GOT3 (cell line): ENCODE results near the gene UBL7.
A peak's percentile ranks its signal among the peaks of the same experiment; 100 is the strongest.

ENCODE experiments used
- DNase-seq: peaks from one replicate; lab custom pipeline; 2025; ENCODE audit warnings: mixed read lengths; lab: John Stamatoyannopoulos, UW

Gene UBL7

DNA sequence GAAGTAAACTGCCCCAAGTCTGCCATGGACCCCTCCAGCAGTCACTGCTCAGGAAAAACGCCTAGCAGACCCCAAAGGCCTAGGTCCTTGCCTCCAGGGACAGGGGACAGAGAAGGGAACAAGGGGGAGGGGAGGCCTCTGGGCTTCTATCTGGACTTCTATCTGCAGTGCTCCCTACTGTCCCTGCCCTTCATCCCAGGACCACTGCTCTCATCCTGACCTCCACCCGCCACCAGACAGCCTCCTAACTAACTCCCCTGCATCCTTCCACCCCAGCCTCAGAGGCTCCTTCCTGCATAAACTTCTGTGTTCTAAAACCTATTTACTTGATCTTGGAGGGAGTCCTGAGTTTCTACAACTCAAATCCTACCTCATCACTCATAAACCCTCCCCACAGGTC is 52.6 kb downstream of the UBL7 start:
- no peak for DNase-seq

DNA sequence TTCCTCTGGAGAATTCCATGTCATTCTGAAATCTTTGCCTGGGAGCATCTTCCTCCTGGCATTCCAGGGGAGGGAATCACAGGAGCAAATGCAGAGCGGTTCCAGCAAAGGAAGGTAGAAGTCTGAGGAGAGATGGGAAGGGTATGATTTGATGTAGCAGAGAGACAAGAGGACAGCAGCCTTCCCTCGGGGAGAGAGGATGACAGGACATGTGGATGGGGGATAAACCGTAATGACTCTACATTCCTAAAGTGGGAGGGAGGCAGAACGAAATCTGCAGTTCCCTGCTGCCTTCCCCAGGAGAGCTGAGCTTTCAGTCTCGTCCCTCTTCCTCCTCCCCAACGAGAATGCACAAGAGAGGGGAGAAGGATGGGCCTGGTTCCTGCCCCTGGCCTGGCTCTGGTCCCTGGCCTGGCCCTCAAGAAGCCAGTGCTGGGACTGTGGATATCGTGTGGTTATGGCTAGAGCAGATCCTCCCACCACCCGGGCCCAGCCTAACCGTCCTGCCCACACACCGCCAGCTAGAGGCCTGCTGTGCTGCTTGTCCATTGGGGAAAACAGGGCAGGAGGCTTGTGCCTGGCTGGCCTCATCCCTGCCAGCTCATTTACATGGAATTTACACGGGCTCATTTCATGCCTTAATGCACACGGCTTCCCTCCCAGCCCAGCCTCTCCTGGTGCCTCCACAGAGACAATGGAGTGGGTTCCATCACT is 53.8 kb downstream of the UBL7 start:
- DNase-seq: peak; percentile 71

DNA sequence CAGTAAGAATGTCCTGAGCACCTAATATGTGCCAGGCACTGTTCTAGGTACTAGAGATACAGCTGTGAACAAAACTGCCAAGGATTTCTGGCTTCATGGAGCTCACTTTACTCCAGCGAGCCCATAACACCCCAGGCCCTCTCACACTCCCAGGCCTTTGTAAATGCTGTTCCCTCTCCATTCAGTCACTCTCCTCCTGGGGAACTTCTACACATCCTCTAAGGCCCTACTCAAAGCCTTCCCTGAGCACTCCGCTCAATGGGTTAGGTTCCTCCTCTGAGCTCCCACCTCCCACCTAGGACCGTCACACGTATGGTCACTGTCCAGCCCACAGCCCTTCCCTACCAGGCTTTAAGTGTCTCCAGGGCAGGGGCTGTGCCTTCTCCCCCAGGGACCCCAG is 54.4 kb downstream of the UBL7 start:
- no peak for DNase-seq

DNA sequence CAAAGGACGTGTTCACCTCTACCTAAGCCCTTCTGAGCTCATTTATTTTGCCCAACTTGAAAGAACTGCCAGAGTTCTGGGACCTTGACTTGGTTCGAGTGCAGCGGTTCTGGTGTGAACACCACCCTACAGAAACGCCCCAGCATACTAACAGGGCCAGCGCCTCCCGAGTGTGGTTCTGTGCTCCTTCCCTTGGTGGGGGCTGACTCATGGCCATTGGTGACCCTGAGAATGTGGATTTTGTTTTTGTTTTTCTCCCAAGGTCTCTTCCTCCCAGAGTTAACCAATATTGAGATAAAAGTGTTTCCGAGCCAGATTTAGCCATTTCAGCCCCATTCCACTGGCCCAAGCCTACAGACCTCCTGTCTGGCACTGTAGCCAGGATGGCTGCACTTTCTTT is 55.1 kb downstream of the UBL7 start:
- no peak for DNase-seq

DNA sequence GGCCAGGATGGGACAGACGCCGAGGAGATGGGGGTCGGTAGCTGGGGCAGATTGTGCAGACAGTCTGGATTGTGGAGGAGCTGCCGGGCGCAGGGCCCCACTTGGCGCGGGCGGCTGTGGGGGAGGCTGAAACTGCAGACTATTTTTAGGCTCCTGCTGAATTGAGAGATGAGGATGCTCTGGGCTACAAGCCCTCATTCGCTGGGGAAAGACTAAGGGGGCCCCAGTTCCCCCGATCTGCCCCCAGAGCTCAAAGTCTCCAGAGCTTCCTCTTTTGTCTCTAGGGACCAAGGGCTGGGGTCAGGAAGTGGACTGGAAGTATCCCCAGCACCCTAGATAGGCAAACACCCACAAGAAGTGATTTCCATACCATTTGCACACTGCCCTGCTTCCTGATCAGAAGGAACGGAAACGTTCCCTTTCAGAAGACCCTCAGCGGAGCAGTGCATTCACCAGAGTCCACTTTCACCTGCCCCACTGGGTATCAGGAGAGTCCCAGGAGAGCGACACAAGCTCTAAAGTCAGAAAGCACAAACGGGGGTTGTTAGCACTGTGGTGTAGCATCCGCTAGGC is 56.9 kb downstream of the UBL7 start:
- DNase-seq: no peak

DNA sequence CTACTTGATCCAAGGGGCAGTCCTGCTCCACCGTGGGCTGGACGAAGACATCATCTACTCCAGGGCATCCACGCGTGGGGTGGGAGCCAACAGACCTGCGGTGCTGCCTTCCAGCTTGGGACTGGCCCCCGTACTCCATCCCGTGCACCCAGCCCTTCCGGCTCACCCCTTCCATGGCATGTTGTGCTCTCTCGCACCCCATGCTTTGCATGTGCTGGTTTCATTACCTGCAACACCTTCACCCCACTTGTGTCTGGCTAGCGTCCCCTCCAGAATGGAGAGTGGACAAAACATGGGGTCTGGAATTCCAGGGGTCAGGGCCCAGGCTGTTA is 57.4 kb downstream of the UBL7 start:
- DNase-seq: no peak

DNA sequence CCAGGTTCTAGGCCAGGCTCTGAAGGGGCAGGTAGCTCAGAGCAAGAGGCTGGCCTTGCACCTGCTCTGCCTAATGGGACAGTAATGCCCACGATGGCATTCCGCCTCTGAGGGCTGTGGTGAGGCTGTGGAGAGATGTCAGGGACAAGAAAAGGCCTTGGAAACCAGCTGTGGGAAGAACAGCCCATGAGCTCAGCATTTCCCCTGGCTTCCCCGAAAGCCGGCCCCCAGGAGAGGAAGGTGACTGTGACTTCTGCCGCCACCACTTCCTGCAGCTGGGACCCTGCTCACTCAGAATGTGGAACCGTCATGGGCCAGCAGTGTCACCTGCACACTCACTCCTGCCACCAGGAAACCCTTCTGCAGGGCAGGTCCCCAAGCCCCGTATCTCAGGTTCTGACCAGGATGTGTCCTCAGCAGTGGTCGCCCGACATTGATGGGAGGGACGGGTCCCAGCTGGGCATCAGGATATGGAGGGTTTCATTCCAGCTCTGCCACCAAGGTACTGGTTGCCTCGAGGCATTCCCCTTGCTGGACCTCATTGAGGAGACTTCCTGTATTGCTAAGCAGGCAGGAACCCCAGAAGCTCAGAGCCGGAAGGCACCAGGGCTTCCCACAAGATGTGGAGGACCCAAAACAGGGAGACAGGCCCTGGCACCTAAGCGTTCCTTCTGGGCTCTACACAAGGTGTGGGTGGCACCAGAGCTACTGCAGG is 57.9 kb downstream of the UBL7 start:
- no peak for DNase-seq

DNA sequence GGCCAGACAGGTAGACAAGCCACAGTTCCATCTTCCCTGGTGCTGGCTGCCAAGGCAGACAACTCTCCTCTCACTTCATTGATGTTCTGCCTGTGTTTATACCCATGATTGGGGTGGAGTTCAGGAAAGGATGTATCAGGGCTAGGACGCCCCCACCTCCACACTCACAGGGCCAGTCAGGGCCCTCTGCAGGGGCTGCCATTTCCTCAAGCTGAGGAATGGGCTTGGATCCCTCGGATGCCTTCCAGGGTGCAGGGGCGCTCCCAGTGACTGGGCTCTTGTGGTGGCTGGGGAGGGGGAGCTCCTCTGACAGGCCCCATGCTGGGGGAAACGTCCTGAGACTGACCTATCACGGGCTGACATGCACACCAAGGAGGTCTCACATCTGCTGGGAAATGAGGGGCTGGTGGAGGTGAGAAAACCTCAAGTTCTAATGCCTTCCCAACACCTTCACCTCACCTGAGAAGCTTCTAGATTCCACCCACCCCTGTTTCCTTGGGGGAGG is 58.6 kb downstream of the UBL7 start:
- DNase-seq: no peak

DNA sequence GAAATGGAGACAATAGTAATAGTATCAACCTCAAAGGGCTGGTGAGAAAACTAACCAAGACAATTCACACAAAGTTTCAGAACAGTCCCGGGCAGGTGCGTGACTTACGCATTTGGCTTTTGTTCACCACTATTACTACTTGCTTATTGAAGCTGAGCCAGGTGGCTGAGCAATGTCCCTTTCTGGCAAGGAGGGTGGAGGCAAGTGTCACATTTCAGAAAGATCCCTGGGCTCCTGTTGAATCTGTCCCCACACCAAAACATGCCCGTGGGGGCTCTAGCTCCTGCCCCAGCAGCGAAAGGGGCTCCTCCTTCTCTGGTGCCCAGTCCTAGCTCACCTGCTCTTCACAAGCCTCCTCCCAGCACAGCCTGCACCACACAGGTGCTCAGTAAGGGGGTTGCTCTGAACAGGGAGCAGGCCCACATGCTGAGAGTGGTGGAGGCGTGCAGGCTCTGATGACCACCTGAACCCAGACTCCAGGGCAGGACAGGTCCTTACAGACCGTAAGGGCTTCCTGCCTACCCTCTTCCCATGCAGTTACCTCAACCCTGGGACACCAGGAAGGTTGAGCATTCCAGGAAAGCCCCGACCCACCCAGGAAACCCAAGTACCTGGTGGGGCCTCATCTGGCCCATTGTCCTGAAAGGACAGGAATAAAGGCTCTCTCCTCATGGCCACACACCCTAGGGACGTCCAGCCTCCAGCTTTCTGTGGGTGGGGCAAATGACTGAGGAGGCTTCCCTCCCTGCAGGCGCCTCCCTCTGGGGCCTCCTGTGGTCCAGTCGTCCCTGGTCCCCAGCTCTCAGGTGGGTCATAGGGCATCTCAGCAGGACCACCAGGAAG is 59.8 kb downstream of the UBL7 start:
- no peak for DNase-seq

DNA sequence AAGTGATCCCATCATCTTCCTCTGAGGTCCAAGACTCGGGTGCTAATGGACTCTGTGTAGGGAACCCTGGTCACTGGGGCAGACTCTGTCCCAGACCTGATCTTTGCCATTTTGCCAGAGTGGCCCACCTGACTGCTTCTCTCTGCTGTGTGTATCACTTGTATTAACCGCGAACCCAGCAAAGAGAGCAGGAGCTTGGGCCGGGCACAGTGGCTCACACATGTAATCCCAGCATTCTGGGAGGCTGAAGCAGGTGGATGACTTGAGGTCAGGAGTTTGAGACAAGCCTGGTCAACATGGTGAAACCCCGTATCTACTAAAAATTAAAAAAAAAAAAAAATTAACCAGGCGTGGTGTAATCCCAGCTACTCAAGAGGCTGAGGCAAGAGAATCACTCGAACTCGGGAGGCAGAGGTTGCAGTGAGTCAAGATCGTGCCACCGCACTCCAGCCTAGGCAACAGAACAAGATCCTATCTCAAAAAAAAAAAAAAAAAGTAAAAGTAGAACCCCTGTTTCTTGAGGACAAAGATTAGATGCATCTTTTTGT is 60.6 kb downstream of the UBL7 start:
- no peak for DNase-seq

DNA sequence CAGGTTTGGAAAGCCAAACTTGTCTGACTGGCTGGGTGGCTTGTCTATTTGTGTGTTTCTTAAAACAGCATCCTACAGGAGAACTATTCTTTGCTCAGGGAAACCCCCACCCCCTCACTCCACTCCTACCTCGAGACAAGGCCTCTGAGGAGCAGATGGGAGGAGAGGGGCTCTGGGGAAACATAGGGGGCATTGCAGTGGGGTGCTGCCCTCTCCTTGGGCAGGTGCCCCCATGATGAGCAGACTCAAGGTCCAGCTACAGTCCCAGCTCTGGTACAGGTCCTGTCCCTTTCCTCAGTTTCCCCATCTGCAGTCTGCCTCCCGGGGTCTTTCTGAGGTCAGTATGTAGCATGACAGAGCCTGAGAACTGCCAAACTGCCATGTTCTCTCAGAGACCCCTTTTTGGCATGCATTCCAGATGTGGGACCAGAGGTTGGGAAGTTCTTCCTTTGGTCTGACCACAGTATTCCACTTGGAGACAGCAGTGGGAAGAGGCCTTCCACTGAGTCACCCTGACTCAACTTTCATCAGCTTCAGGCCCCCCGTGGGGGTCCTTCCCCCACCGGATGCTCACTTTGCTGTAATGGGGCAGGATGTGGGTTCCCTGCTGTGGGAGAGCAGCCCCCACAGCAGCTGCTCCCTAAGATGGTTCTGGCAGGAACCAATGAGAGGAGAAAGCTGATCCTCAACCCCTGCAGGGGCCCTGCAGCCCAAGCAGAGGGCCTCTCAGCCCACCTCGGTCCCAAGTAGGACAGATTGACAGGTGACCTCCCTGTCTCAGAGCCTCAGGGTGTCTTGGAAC is 61.2 kb downstream of the UBL7 start:
- no peak for DNase-seq

DNA sequence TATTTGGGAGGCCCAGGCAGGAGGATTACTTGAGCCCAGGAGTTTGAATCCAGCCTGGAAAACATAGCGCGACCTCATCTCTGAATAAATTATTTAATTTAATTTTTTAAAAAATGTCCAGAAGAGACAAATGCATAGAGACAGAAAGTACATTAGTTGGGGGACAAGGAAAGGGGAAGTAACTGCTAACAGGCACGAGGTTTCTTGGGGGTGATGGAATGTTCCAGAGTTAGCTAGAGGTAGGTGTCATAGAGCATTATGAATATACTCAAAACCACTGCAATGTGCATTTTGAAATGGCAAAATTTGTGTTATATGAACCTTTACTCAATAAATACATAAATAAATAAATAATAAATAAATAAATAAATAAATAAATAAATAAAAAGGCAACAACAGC is 61.9 kb downstream of the UBL7 start:
- DNase-seq: no peak

DNA sequence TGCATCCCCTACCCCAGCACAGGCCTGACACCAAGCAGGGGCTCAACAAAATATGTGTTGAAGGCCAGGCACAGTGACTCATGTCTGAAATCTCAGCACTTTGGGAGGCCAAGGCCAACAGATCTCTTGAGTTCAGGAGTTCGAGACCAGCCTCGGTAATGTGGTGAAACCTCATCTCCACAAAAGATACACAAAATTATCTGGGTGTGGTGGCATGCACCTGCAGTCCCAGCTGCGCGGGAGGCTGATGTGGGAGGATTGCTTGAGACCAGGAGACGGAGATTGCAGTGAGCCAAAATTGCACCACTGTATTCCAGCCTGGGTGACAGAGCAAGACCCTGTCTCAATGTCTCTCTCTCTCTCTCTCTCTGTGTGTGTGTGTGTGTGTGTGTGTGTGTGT is 62.8 kb downstream of the UBL7 start:
- DNase-seq: no peak

DNA sequence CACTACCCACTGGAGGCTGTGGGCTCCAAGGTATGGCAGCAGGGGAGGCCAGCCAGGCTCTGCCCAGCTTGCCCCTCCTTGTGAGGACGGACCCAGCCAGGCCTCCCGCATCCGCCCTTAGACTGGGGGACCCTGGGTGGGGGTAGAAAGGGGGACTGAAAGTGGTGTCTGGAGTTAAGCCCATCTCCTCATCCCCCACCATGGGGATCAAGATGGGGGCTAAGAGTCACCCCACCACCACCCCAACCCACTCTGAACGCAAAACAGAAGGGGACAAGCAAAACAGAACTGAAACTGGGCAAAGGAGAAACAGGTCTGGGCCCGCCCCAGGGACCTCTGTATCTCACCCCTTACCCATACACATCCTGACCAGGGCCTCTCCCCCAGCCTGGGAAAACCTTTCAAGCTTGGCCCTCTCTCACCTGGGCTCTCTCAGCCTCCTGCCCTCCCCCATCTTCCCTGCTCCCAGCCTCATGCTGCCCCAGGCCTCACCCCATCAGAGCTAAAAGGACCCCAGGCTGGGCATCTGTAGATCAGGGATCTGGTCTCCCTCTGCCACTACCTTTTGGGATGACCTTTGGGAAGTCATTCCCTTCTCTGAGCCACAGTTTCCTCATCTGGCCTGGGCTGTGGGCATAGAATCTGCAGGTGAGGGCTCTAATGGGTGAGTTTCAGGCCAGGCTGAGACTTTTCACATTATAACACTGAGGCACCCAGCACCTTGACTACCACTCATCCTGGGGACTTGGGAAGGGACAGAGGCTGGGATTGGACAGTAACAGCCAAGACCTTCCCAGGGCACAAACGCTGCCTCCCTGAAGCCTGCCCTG is 63.5 kb downstream of the UBL7 start:
- DNase-seq: no peak

DNA sequence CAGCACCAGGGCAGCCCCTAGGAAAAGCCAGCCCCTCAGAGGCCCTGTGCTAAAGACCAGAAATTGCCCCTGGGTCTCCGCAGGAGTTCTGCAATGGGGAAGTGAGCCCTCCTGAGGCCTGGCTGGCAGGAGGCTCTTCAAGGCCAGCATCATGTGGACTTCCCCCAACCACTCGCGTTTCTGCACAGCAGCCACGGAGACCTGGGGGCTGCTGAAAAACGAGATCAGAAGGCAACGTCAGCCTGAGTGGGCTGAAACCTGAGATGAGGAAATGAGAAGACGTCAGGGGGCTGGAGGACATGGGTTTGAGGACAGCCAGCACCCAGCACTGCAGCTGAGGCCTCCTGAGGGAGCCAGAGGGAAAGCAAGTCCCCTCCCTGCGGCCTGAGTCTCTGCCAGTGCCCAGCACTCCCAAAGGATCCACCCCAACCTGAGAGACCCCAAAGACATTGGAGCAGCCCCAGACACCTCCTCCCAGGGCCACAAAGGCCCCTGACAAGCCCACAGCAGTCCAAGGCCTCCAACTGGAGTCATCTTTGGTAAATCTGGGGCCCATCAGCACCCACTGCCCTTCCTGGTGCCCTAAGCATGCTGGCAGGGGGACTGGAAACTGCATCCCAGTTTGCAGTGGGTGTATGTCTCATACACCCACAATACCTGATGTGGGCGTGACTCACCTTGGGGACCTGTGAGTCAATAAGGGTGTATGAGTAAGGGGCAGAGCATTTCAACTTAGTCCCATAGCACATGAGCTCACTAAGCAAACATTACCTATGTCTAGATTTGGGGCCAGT is 64.3 kb downstream of the UBL7 start:
- DNase-seq: no peak

DNA sequence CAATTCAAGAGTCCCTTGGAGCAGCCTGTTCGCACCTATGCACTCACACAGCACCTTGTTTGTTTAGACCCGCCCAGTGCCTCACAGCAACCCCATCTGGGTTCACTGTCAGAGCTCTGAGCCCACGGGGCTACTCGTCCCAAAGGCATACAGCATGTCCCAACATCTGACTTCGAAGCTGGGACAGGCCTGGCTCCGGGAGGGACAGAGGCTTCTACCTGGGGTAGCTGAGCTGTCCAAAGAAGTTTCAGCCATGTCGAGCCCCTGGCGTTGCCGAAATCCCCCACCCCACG is 64.9 kb downstream of the UBL7 start:
- DNase-seq: no peak
